ENCODE data around the gene NBDY. TPM values are rescaled to one million over a fixed set of nuclear protein-coding genes. Genes with fewer than 3 reads are reported as not detected.
"Not testable (repeated sequence)": the region's sequence is repeated elsewhere in the genome, so short reads cannot be mapped to it uniquely, and the experiment has no call there.

The NBDY gene
- total and polyA plus RNA-seq, 4 donors = 11.8 to 43.2 (median 22.7) TPM

- H3K27me3 ChIP-seq (ENCODE audit: control insufficient read depth in 3 of 3, insufficient read depth in 3 of 3, low read length in 2 of 3) = no peaks in the 10 kb centered on the region
- H3K9ac ChIP-seq (ENCODE audit: insufficient read depth in 1 of 2, low read length in 2 of 2) = no peak overlapping the region
- H3K9me3 ChIP-seq (ENCODE audit: control insufficient read depth in 4 of 4, insufficient read depth in 3 of 4, low read length in 3 of 4) = no peaks in the 10 kb centered on the region
- ATAC-seq (ENCODE audit: insufficient read depth, low FRiP score) (no peak), DNase-seq (no peak)
- H3K27ac ChIP-seq (ENCODE audit: low read depth in 1 of 2, low read length in 1 of 2) = peak overlapping the region in 1 of 2 donors; percentile 66
- 60 to 93% methylated on average over 15 to 16 of the region's 16 CpGs for WGBS, 2 donors
- H3K36me3 ChIP-seq (ENCODE audit: control insufficient read depth in 4 of 4, insufficient read depth in 4 of 4, low read length in 4 of 4) = no peaks in the 10 kb centered on the region
- H3K4me3 ChIP-seq = peak overlapping the region; percentile 42
- TF ChIP-seq CTCF (IDR thresholded peaks at IDR 0.05; ENCODE audit: control extremely low read depth, extremely low read depth) = no peak
- H3K4me1 ChIP-seq (ENCODE audit: control insufficient read depth in 5 of 5, insufficient read depth in 5 of 5, low read length in 5 of 5) = peaks cover 0 to 20% (median 6%) of the 10 kb centered on the region in 5 donors
These were observed 37.7 kb downstream of the NBDY start for GRCh38 chrX:56766554-56767347.

DNA sequence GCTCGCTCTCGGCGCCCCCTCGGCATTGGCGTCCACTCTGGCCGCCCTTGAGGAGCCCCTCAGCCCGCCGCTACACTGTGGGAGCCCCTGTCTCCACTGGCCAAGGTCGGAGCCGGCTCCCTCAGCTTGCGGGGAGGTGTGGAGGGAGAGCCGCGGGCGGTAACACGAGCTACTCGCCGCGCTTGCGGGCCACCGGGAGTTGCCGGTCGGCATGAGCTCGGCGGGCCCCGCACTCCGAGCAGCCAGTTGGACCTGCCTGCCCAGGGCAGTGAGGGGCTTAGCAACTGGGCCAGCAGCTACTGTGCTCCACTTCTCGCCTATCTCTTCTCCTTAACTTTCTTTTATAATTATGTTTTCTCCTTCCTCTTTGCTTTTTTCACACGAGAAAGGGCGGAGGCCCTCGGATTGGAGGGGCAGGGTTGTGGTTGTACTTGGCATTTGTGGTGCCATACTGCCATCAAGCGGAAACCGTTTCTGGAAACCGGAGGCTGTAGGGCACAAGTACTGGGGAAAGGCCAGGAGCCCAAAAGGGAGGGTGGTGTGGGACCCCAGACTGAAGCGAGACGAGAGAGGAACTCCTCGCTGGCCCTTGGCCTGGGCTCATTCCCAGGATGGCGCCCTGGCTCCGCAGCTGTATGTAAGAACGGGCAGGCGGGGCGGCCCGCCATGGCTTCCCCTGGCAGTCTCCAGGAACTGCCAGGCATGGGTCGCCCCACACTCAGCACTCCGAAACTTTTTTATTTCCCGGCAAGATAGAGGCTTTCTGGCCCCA is 38.5 kb downstream of the NBDY start:
- not testable (repeated sequence) for H3K36me3 ChIP-seq (ENCODE audit: control insufficient read depth in 4 of 4, insufficient read depth in 4 of 4, low read length in 4 of 4); H3K9me3 ChIP-seq (ENCODE audit: control insufficient read depth in 4 of 4, insufficient read depth in 3 of 4, low read length in 3 of 4); H3K27me3 ChIP-seq (ENCODE audit: control insufficient read depth in 3 of 3, insufficient read depth in 3 of 3, low read length in 2 of 3); H3K9ac ChIP-seq (ENCODE audit: insufficient read depth in 1 of 2, low read length in 2 of 2)
- ATAC-seq (ENCODE audit: insufficient read depth, low FRiP score) = peak; percentile 73
- DNase-seq = peak in 2 of 3 donors; percentile 63 to 69
- Histone ChIP-seq H3K27ac (ENCODE audit: low read depth in 1 of 2, low read length in 1 of 2) (peak overlapping the region in 1 of 2 donors; percentile 66), H3K4me3 (peak overlapping the region; percentile 42), H3K4me1 (ENCODE audit: control insufficient read depth in 5 of 5, insufficient read depth in 5 of 5, low read length in 5 of 5) (peaks cover 0 to 20% (median 6%) of the 10 kb centered on the region in 5 donors)
- 52 to 88% methylated on average over 23 to 30 of the region's 45 CpGs for WGBS, 2 donors

DNA sequence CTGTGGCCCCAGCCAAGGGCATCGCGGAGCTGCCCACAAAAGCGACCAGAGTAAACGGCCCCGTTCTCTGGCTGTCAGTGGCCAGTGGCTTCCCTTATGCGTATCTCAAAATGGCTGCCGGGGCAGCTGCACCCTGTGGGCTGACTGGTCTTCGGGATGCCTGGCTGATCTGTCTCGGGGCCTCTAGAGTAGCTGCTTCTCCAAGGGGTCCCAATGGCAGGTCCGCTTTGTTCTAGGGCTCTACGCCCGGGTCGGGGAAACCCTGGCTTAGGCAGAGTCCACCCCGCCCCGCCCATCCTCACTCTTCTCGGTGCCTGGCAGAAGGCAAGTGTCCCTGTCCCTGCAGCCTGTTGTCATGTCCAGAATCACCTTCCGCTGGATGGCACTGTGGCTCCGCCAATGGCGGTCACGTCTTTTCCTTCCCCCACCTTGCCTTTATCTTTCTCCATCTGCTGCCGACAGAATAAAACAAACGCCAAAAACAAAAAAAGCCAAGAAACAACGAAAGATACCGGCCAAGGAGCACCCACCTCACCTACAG is 39.1 kb downstream of the NBDY start:
- not testable (repeated sequence) for H3K9ac ChIP-seq (ENCODE audit: insufficient read depth in 1 of 2, low read length in 2 of 2); H3K4me3 ChIP-seq; H3K9me3 ChIP-seq (ENCODE audit: control insufficient read depth in 4 of 4, insufficient read depth in 3 of 4, low read length in 3 of 4); H3K36me3 ChIP-seq (ENCODE audit: control insufficient read depth in 4 of 4, insufficient read depth in 4 of 4, low read length in 4 of 4); H3K27ac ChIP-seq (ENCODE audit: low read depth in 1 of 2, low read length in 1 of 2); DNase-seq; H3K27me3 ChIP-seq (ENCODE audit: control insufficient read depth in 3 of 3, insufficient read depth in 3 of 3, low read length in 2 of 3)
- ATAC-seq (ENCODE audit: insufficient read depth, low FRiP score) = peak; percentile 45
- peaks cover 0 to 20% (median 6%) of the 10 kb centered on the region in 5 donors for H3K4me1 ChIP-seq (ENCODE audit: control insufficient read depth in 5 of 5, insufficient read depth in 5 of 5, low read length in 5 of 5)
- no CpG with 5 or more reads among the region's 24 CpGs for WGBS, 2 donors

DNA sequence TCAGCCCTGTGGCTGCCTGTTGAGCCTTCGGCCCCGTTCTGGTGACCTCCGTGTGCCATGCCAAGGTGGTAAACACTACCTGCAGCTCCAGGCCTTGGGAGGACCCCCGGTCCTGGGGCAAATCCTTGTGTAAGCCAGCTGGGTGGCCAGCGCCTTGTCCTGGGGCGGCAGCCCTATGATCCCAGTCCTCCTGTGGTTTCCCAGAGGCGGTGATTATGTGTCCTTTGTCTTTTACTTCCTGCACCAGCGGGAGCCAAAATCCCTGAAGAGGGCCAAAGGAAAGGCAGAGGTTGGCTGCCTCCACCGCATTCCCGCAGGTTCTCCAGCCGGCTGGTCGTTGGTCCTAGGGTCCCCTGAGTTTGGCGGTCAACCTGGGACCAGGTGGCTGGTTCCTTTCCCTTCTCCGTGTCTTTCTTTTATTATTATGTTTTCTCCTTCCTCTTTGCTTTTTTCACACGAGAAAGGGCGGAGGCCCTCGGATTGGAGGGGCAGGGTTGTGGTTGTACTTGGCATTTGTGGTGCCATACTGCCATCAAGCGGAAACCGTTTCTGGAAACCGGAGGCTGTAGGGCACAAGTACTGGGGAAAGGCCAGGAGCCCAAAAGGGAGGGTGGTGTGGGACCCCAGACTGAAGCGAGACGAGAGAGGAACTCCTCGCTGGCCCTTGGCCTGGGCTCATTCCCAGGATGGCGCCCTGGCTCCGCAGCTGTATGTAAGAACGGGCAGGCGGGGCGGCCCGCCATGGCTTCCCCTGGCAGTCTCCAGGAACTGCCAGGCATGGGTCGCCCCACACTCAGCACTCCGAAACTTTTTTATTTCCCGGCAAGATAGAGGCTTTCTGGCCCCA is 43.9 kb downstream of the NBDY start:
- ATAC-seq (ENCODE audit: insufficient read depth, low FRiP score) = peak; percentile 69
- not testable (repeated sequence) for H3K36me3 ChIP-seq (ENCODE audit: control insufficient read depth in 4 of 4, insufficient read depth in 4 of 4, low read length in 4 of 4); H3K27me3 ChIP-seq (ENCODE audit: control insufficient read depth in 3 of 3, insufficient read depth in 3 of 3, low read length in 2 of 3); H3K9me3 ChIP-seq (ENCODE audit: control insufficient read depth in 4 of 4, insufficient read depth in 3 of 4, low read length in 3 of 4); H3K9ac ChIP-seq (ENCODE audit: insufficient read depth in 1 of 2, low read length in 2 of 2); DNase-seq; H3K4me1 ChIP-seq (ENCODE audit: control insufficient read depth in 5 of 5, insufficient read depth in 5 of 5, low read length in 5 of 5); H3K4me3 ChIP-seq; H3K27ac ChIP-seq (ENCODE audit: low read depth in 1 of 2, low read length in 1 of 2)
- no CpG with 5 or more reads among the region's 32 CpGs for WGBS, 2 donors

- not testable (repeated sequence) for H3K4me1 ChIP-seq (ENCODE audit: control insufficient read depth in 5 of 5, insufficient read depth in 5 of 5, low read length in 5 of 5); H3K27ac ChIP-seq (ENCODE audit: low read depth in 1 of 2, low read length in 1 of 2); H3K27me3 ChIP-seq (ENCODE audit: control insufficient read depth in 3 of 3, insufficient read depth in 3 of 3, low read length in 2 of 3); DNase-seq; H3K36me3 ChIP-seq (ENCODE audit: control insufficient read depth in 4 of 4, insufficient read depth in 4 of 4, low read length in 4 of 4); H3K9ac ChIP-seq (ENCODE audit: insufficient read depth in 1 of 2, low read length in 2 of 2); H3K9me3 ChIP-seq (ENCODE audit: control insufficient read depth in 4 of 4, insufficient read depth in 3 of 4, low read length in 3 of 4); H3K4me3 ChIP-seq
- peak; percentile 55 for ATAC-seq (ENCODE audit: insufficient read depth, low FRiP score)
- WGBS, 2 donors = no CpG with 5 or more reads among the region's 24 CpGs
These were observed 44.5 kb downstream of the NBDY start for GRCh38 chrX:56773522-56774060.

GRCh38 chrX:56778099-56778923 is 49.3 kb downstream of the NBDY start:
- ATAC-seq (ENCODE audit: insufficient read depth, low FRiP score) = peak; percentile 70

More at GRCh38 chrX:56778099-56778923, 49.3 kb downstream of the NBDY start:
- H3K27ac ChIP-seq (ENCODE audit: low read depth in 1 of 2, low read length in 1 of 2); H3K4me3 ChIP-seq; H3K9ac ChIP-seq (ENCODE audit: insufficient read depth in 1 of 2, low read length in 2 of 2); DNase-seq; H3K9me3 ChIP-seq (ENCODE audit: control insufficient read depth in 4 of 4, insufficient read depth in 3 of 4, low read length in 3 of 4); H3K4me1 ChIP-seq (ENCODE audit: control insufficient read depth in 5 of 5, insufficient read depth in 5 of 5, low read length in 5 of 5); H3K27me3 ChIP-seq (ENCODE audit: control insufficient read depth in 3 of 3, insufficient read depth in 3 of 3, low read length in 2 of 3); H3K36me3 ChIP-seq (ENCODE audit: control insufficient read depth in 4 of 4, insufficient read depth in 4 of 4, low read length in 4 of 4): not testable (repeated sequence)
- no CpG with 5 or more reads among the region's 32 CpGs for WGBS, 2 donors

Measured in lung (tissue), 12 donors.